ENCODE results near the gene PDLIM4.

Gene PDLIM4

DNA sequence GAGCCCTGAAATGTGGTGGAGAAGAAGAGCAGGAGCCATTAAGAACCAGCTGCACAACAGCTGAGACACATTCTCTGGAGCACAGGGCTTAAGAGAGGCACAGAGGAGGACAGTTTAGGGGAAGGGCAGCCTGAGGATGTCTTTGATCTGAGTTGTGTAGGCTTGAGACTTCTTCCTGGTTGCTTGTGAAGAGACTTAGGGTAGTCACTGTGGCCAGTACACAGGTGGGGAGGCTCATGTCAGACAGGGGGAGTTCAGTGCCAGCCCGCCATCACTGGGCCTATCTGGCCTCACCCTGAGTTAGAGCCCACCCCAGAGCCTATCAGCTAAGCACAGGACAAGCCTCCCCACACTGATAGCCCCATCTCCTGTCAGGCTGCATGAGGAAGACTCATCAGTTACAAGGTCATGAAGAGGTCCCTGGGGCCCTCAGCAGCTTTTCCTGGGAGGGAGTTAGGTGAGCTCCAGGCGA is 56.5 kb downstream of the PDLIM4 start:
- DNase-seq: no peak

GRCh38 chr5:132315529-132316067 is 58.1 kb downstream of the PDLIM4 start:
- DNase-seq: no peak

DNA sequence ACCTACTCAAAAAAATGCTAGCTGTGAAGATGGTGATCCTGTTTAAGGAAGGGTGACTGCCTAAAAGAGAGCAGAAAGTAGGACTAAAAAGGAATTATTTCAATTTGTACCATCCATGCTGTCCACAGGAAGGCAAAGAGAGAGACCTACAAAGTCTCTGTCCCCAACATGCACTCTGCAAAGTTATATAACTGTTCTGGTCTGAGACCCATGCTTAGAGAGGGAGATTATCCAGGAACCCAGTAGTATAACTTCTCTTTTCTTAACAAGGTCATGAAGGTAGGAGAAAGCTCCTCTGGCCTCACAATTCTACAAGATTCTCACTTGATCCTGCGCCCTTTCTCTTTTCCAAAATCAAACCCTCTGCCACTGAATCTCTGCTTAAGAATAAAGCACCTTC is 62.5 kb downstream of the PDLIM4 start:
- DNase-seq: no peak

GRCh38 chr5:132321109-132321721 is 63.7 kb downstream of the PDLIM4 start:
- DNase-seq: no peak

- no peak for DNase-seq
Measured at GRCh38 chr5:132322266-132322665, 64.8 kb downstream of the PDLIM4 start.

All from NCI-H1092 (cell line).